Measurements from ENCODE around the gene PGM5. TPM values are rescaled to one million over a fixed set of nuclear protein-coding genes. Genes with fewer than 3 reads are reported as not detected.
"Not testable (repeated sequence)": the region's sequence is repeated elsewhere in the genome, so short reads cannot be mapped to it uniquely, and the experiment has no call there.

Gene PGM5
- total and polyA plus RNA-seq, 2 of the 8 experiments (the other 6 are each of a cell fraction or from before 2014, with no cell fraction given), result not detected

DNA sequence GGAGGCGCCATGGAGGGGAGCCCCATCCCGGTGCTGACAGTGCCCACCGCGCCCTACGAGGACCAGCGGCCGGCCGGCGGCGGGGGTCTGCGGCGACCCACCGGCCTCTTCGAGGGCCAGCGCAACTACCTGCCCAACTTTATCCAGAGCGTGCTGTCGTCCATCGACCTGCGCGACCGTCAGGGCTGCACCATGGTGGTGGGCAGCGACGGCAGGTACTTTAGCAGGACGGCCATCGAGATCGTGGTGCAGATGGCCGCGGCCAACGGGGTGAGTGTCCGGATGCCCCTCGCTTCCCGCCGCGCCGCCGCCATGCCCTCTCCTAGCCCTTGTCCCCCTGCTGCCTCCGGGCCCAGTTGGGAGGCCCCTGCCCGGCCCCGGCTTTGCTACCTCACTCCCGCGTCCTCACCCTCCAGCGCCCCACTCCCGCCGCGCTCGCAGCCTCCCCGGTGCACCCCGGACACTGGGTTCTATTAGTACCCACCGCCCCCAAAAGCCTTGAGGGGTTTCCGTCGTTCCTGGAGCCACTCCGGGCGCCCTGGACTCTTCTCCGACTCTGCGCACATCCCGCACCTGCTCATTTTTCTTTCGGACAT lies 806 bp downstream of the PGM5 start:
- H3K14ac ChIP-seq (ENCODE audit: insufficient read length); H2AK5ac ChIP-seq (ENCODE audit: low read depth, low read length); H2BK20ac ChIP-seq (ENCODE audit: low read length); H2BK15ac ChIP-seq (ENCODE audit: low read length); H3K23me2 ChIP-seq (ENCODE audit: low read depth, low read length); H4K8ac ChIP-seq (ENCODE audit: extremely low read depth, insufficient read depth, low read length); H4K91ac ChIP-seq (replicated peaks; ENCODE audit: insufficient read length, low read length); H3K4ac ChIP-seq (replicated peaks; ENCODE audit: insufficient read length, low read depth, low read length); H3K9ac ChIP-seq (replicated peaks in 1 of 4; ENCODE audit: extremely low read depth in 1 of 4, low read depth in 3 of 4, low read length in 3 of 4); H2AFZ ChIP-seq (ENCODE audit: low read length); H3K18ac ChIP-seq (ENCODE audit: extremely low read depth, low read length); H3K79me1 ChIP-seq (ENCODE audit: low read depth, low read length); H2BK12ac ChIP-seq (ENCODE audit: low read depth, low read length); H3K36me3 ChIP-seq (ENCODE audit: control insufficient read depth in 2 of 4, insufficient read depth in 4 of 4, low read length in 3 of 4); H2BK120ac ChIP-seq (replicated peaks; ENCODE audit: low read depth, low read length); CTCF ChIA-PET (ENCODE audit: partially characterized antibody); H3K23ac ChIP-seq (ENCODE audit: insufficient read length); H3K27ac ChIP-seq (ENCODE audit: low read depth, low read length); H3K79me2 ChIP-seq (ENCODE audit: control insufficient read depth in 1 of 2, insufficient read depth in 2 of 2, low read length in 2 of 2); H3K9me3 ChIP-seq (ENCODE audit: insufficient read depth in 2 of 2, low read depth in 1 of 2, low read length in 1 of 2); POLR2A ChIA-PET (ENCODE audit: partially characterized antibody); FAIRE-seq; H3K4me1 ChIP-seq (replicated peaks in 1 of 4; ENCODE audit: control insufficient read depth in 3 of 4, insufficient read depth in 4 of 4, low read length in 3 of 4); H2BK5ac ChIP-seq (ENCODE audit: low read depth, low read length); H4K5ac ChIP-seq (ENCODE audit: insufficient read length, low read depth, low read length); H4K20me1 ChIP-seq (replicated peaks in 1 of 2; ENCODE audit: control insufficient read depth in 1 of 2, insufficient read depth in 2 of 2, low read length in 2 of 2); H3K56ac ChIP-seq (replicated peaks; ENCODE audit: insufficient read length, low read depth, low read length): not testable (repeated sequence)
- peak; percentile 42 for TF ChIP-seq KDM4A (IDR thresholded peaks at IDR 0.05; ENCODE audit: low read depth, low read length, severe bottlenecking)
- WGBS, 2 experiments (ENCODE audit: extremely low coverage in 1 of 2, insufficient coverage in 1 of 2, insufficient read length in 1 of 2, insufficient replicate concordance in 2 of 2, low coverage in 1 of 2, low lambda C conversion rate in 2 of 2, missing lambda C conversion rate in 1 of 2), result 14% methylated on average over 42 of the region's 57 CpGs; no CpG with 5 or more reads in 1 of the 2 experiments
- Histone ChIP-seq H3K27me3 (replicated peaks in 1 of 4; ENCODE audit: control insufficient read depth in 3 of 4, extremely low read depth in 1 of 4, insufficient read depth in 3 of 4, low read length in 3 of 4) (peaks cover 14 to 40% (median 29%) of the 10 kb centered on the region in 4 experiments; a peak in 6 of 7 replicates), H3K4me3 (ENCODE audit: extremely low read depth in 1 of 4, insufficient read depth in 2 of 4, low read depth in 3 of 4, low read length in 4 of 4) (peak overlapping the region in 1 of 4 experiments; percentile 59; a peak in 2 of 8 replicates), H3K4me2 (ENCODE audit: insufficient read depth in 1 of 2, low read depth in 2 of 2, low read length in 2 of 2) (peak overlapping the region; percentile 52 to 77)
- DNase-seq (ENCODE audit: low read depth in 1 of 2, low spot score in 2 of 2), result peak in 1 of 2 experiments; percentile 50
